ENCODE measurements around the gene KRT85. TPM values are rescaled to one million over a fixed set of nuclear protein-coding genes. Genes with fewer than 3 reads are reported as not detected.

Gene KRT85
- polyA plus RNA-seq, 1 donor (not counting 4 experiments of a cell fraction or from before 2014, with no cell fraction given): not detected

DNA sequence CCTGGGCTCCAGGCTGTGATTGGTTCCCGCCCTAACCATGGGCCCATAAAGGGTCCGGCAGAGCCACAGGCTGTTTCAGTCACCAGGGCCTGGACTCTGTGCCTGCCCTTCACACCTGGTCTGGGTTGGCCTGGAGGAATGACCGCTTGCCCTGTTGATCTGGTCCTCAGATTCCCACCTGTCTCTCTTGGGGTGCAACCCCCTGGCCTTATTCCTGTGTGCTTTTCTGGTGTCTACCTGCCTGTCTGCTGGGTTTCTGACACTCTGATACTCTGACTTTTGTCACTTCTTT is 43.2 kb downstream of the KRT85 start:
- Histone ChIP-seq H3K79me2 (ENCODE audit: control insufficient read depth, insufficient read depth, low read length) (no peaks in the 10 kb centered on the region), H3K4me1 (ENCODE audit: control insufficient read depth, extremely low read depth, insufficient read depth, low read length) (peaks cover 13% of the 10 kb centered on the region), H3K9me1 (ENCODE audit: control insufficient read depth, extremely low read depth, insufficient read depth, low read length) (no peaks in the 10 kb centered on the region), H3K27ac (ENCODE audit: control insufficient read depth, insufficient read depth, low read length) (no peak overlapping the region), H2AFZ (ENCODE audit: control insufficient read depth, low read length) (no peak overlapping the region), H3K9me3 (ENCODE audit: control insufficient read depth, low read depth, low read length) (no peaks in the 10 kb centered on the region), H3K36me3 (ENCODE audit: control insufficient read depth in 2 of 2, extremely low read depth in 1 of 2, insufficient read depth in 2 of 2, low read length in 2 of 2) (no peaks in the 10 kb centered on the region), H4K20me1 (ENCODE audit: control insufficient read depth, extremely low read depth, insufficient read depth, low read length) (no peaks in the 10 kb centered on the region), H3K4me3 (ENCODE audit: control insufficient read depth in 2 of 3, extremely low read depth in 1 of 3, insufficient read depth in 2 of 3, low read depth in 1 of 3, low read length in 3 of 3) (no peak overlapping the region), H3K27me3 (ENCODE audit: control insufficient read depth, extremely low read depth, insufficient read depth, low read length) (peaks cover 4% of the 10 kb centered on the region), H3K4me2 (ENCODE audit: control insufficient read depth, extremely low read depth, insufficient read depth, low read depth, low read length) (no peak overlapping the region), H3K9ac (ENCODE audit: control insufficient read depth, extremely low read depth, insufficient read depth, low read length) (no peak overlapping the region)
- FAIRE-seq: no peak
- TF ChIP-seq, protein P1, sequence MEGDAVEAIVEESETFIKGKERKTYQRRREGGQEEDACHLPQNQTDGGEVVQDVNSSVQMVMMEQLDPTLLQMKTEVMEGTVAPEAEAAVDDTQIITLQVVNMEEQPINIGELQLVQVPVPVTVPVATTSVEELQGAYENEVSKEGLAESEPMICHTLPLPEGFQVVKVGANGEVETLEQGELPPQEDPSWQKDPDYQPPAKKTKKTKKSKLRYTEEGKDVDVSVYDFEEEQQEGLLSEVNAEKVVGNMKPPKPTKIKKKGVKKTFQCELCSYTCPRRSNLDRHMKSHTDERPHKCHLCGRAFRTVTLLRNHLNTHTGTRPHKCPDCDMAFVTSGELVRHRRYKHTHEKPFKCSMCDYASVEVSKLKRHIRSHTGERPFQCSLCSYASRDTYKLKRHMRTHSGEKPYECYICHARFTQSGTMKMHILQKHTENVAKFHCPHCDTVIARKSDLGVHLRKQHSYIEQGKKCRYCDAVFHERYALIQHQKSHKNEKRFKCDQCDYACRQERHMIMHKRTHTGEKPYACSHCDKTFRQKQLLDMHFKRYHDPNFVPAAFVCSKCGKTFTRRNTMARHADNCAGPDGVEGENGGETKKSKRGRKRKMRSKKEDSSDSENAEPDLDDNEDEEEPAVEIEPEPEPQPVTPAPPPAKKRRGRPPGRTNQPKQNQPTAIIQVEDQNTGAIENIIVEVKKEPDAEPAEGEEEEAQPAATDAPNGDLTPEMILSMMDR (optimal IDR thresholded peaks at IDR 0.05 in 1 of 3, IDR thresholded peaks at IDR 0.05 in 1 of 3, conservative IDR thresholded peaks at IDR 0.05 in 1 of 3; ENCODE audit: extremely low read depth in 1 of 3, insufficient read depth in 2 of 3, low read length in 3 of 3): no peak
- no peak for TF ChIP-seq EZH2 (IDR thresholded peaks at IDR 0.05; ENCODE audit: low read length)
- no peak for DNase-seq (ENCODE audit: low read depth, low spot score)
- dilution Hi-C loops (cut with MboI; ENCODE audit: extremely low pct_ligation_motif_present, low sequenced_read_pairs): no loop called here

DNA sequence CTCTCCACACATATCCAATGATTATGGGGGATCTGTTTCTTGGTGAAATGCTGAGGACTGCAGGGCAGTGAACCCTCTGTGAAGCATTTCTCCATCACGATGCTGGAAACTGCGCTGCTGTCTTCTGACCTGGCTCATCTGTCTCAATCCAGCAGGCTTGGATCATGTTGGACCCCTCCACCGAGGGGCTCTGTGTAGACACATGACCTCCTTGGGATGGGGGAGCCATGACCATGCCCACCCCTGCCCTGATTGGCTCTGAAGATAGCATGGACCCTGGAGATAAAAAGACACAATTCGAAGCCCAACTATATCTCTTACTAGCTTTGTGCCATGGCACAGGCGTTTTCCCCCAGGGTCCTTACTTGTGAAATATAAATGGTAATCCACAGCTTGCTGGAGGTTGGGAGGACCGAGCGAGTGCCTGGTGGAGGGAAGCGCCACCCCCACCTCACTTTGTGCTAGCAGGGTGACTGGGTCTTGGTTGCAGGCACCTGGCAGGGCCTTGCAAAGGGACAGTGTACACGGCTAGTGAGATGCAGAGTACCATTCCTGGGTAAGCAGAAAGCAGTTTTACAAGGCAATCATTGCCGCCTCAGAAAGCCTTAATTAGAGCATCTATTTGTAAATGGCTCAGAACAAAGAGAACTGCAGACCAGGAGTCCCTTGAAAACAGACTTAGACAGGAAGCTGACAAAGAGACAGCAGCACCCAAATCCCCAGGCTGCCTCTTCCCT is 43.7 kb downstream of the KRT85 start:
- FAIRE-seq (no peak), DNase-seq (ENCODE audit: low read depth, low spot score) (no peak)
- dilution Hi-C loops (cut with MboI; ENCODE audit: extremely low pct_ligation_motif_present, low sequenced_read_pairs): no loop called here
- Histone ChIP-seq H3K9me3 (ENCODE audit: control insufficient read depth, low read depth, low read length) (no peaks in the 10 kb centered on the region), H3K27me3 (ENCODE audit: control insufficient read depth, extremely low read depth, insufficient read depth, low read length) (peaks cover 4% of the 10 kb centered on the region), H3K4me1 (ENCODE audit: control insufficient read depth, extremely low read depth, insufficient read depth, low read length) (peaks cover 13% of the 10 kb centered on the region), H3K27ac (ENCODE audit: control insufficient read depth, insufficient read depth, low read length) (no peak overlapping the region), H3K4me2 (ENCODE audit: control insufficient read depth, extremely low read depth, insufficient read depth, low read depth, low read length) (no peak overlapping the region), H4K20me1 (ENCODE audit: control insufficient read depth, extremely low read depth, insufficient read depth, low read length) (no peaks in the 10 kb centered on the region), H3K4me3 (ENCODE audit: control insufficient read depth in 2 of 3, extremely low read depth in 1 of 3, insufficient read depth in 2 of 3, low read depth in 1 of 3, low read length in 3 of 3) (no peak overlapping the region), H3K9me1 (ENCODE audit: control insufficient read depth, extremely low read depth, insufficient read depth, low read length) (no peaks in the 10 kb centered on the region), H2AFZ (ENCODE audit: control insufficient read depth, low read length) (no peak overlapping the region), H3K36me3 (ENCODE audit: control insufficient read depth in 2 of 2, extremely low read depth in 1 of 2, insufficient read depth in 2 of 2, low read length in 2 of 2) (no peaks in the 10 kb centered on the region), H3K79me2 (ENCODE audit: control insufficient read depth, insufficient read depth, low read length) (no peaks in the 10 kb centered on the region), H3K9ac (ENCODE audit: control insufficient read depth, extremely low read depth, insufficient read depth, low read length) (no peak overlapping the region)
- TF ChIP-seq, protein P1 (optimal IDR thresholded peaks at IDR 0.05 in 1 of 3, IDR thresholded peaks at IDR 0.05 in 1 of 3, conservative IDR thresholded peaks at IDR 0.05 in 1 of 3; ENCODE audit: extremely low read depth in 1 of 3, insufficient read depth in 2 of 3, low read length in 3 of 3): no peak
- TF ChIP-seq EZH2 (IDR thresholded peaks at IDR 0.05; ENCODE audit: low read length): no peak

Measured in keratinocyte (primary cell).